Body of pancreas (tissue), 4 donors: Measurements from ENCODE around the gene OR2V2. TPM values are rescaled to one million over a fixed set of nuclear protein-coding genes. Genes with fewer than 3 reads are reported as not detected.

Experiments
- ATAC-seq: fragments of 150-250 bp; one replicate; pipeline ENCODE4 v1.9.1; 2016
- DNase-seq, 4 donors: peaks; one replicate each; pipeline ENCODE4 v3.0.0-alpha.2; 2019
- H3K27ac ChIP-seq, 4 donors: fragments of 200-600 bp; sonication (generic); 1 replicate in 3 of 4; 2 replicates in 1 of 4; pipeline versions ENCODE4 v1.5.1 to v1.6.1; 2016 to 2019; ENCODE audit warnings: mild to moderate bottlenecking in 1 of 4, mixed read lengths in 1 of 4, moderate library complexity in 1 of 4
- H3K27me3 ChIP-seq, 2 donors: fragments of 200-600 bp; sonication (generic); one replicate each; pipeline ENCODE4 v1.6.0; 2016; ENCODE audit warnings: mild to moderate bottlenecking in 1 of 2
- H3K36me3 ChIP-seq, 2 donors: fragments of 200-600 bp; sonication (generic); replicated peaks in 1 of 2; 2 replicates each; pipeline ENCODE4 v1.5.1; 2016; ENCODE audit warnings: low read depth in 2 of 2; ENCODE audit not compliant: insufficient read depth in 1 of 2
- H3K4me1 ChIP-seq: fragments of 200-600 bp; sonication (generic); one replicate; pipeline ENCODE4 v1.6.0; 2016
- H3K4me3 ChIP-seq, 2 donors: fragments of 200-600 bp; sonication (generic); 1 replicate in 1 of 2; 2 replicates in 1 of 2; pipeline ENCODE4 v1.5.1; 2016 to 2019
- H3K9me3 ChIP-seq, 3 donors: fragments of 200-600 bp; sonication (generic); 1 replicate in 2 of 3; 2 replicates in 1 of 3; pipeline ENCODE4 v1.5.1; 2016
- CTCF ChIP-seq, 7 experiments: fragments of 450-650 bp in 4 of 7; fragments of 200-600 bp in 3 of 7; sonication (generic) in 3 of 7; IDR thresholded peaks; one replicate each; pipeline ENCODE4 v1.5.1; 2016 to 2019; ENCODE audit warnings: antibody characterized with exemption in 7 of 7
- POLR2A ChIP-seq, 3 donors: fragments of 450-650 bp; IDR thresholded peaks; one replicate each; pipeline ENCODE4 v1.6.1; 2016; ENCODE audit warnings: antibody characterized with exemption in 3 of 3, mild to moderate bottlenecking in 2 of 3
- WGBS, 2 donors: methylation state at CpG; one replicate each; pipeline ENCODE4 v1.1.5; 2017; 5-methylcytosine and 5-hydroxymethylcytosine counted together
- intact Hi-C: fragments of 100-400 bp; cut with DNase I; formaldehyde crosslinking; loops from one replicate; pipeline ENCODE4 v1.15.1; 2023
- total RNA-seq, 2 donors: library from RNA; depleted of rRNA; stranded (reverse); fragments of >200 nt; gene quantifications; one replicate each; pipeline ENCODE4 v1.1.0, GENCODE V29; 2016

Gene OR2V2
- total RNA-seq, 2 donors from 2014 or later: not detected

DNA sequence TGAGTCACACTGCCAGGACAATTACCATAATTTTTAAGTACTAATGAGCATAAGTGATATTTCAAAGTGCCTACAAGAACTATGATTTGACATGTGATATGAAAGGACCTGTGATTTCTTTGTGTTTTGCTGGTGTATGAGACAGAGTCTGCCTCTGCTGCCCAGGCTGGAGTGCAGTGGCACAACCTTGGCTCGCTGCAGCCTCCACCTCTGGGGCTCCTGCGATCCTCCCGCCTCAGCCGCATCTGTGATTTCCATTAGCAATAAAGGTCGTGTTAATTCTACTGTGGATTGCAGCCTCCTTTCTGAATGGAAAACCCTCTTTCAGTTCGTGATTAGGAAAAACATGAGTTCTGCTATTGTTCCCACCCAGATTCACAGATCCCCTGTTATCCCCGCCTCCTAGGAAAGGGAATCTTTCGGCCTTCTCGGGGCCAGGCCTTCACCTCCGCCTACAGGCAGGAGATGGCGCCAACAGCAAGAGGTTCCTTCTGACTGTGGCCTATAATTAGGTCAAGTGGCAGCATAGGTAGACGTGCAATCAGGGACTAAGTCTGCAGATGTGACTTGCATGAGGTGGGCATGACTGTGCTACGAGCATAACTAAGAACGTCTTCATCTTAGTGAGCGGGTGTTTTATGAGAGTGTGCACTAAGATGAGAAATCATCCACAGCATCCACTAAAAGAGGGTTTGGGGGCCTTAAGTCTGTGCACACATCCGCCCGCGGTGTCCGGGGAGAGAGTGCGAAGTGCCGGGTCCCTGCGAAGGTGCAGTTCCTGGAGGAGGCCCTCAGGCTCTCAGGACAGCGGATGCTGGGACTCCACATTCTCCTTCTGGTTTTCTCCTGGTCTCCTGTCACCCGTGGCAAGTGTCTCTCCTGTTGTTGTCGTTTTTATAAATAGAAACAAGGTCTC is 34.5 kb downstream of the OR2V2 start:
- Histone ChIP-seq H3K36me3 (no peaks in the 10 kb centered on the region), H3K27ac (no peak overlapping the region), H3K4me1 (peaks cover 9% of the 10 kb centered on the region), H3K9me3 (no peaks in the 10 kb centered on the region), H3K27me3 (peaks cover 0 to 5% of the 10 kb centered on the region in 2 donors), H3K4me3 (no peak overlapping the region)
- peak; percentile 42 to 93 (median 83) for TF ChIP-seq CTCF (IDR thresholded peaks at IDR 0.05)
- TF ChIP-seq POLR2A (IDR thresholded peaks at IDR 0.05): no peak
- DNase-seq (peak; percentile 75 to 84 (median 81)), ATAC-seq (peak; percentile 76)
- 40 to 45% methylated on average over 19 to 25 of the region's 25 CpGs for WGBS, 2 donors
- intact Hi-C loops: no loop called here

DNA sequence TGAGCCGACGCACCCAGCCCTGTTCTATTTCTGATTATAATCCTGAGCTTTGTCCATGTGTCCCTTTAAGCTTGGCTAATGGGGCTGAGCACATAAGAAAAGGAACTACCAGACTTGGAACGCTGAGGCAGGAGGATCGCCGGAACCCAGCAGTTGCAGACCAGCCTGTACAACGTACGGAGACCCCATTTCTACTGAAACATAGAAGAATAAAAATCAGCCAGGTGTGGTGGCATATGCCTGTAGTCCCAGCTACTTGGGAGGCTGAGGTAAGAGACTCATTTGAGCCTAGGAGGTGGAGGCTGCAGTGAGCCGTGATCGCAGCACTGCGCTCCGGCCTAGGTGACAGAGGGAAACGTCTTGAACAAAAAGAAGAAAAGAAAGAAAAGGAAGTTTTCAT is 35.3 kb downstream of the OR2V2 start:
- no peaks in the 10 kb centered on the region for H3K36me3 ChIP-seq
- intact Hi-C loops: no loop called here
- TF ChIP-seq CTCF (IDR thresholded peaks at IDR 0.05) (no peak), POLR2A (IDR thresholded peaks at IDR 0.05) (no peak)
- no peak overlapping the region for H3K27ac ChIP-seq
- no peaks in the 10 kb centered on the region for H3K9me3 ChIP-seq
- H3K4me3 ChIP-seq: no peak overlapping the region
- peaks cover 15% of the 10 kb centered on the region for H3K4me1 ChIP-seq
- no peak for ATAC-seq
- 57 to 80% methylated on average over 12 of the region's 12 CpGs for WGBS, 2 donors
- peaks cover 0 to under 1% of the 10 kb centered on the region in 2 donors for H3K27me3 ChIP-seq
- DNase-seq: no peak

GRCh38 chr5:181184845-181185216 is 37.4 kb downstream of the OR2V2 start:
- no peak overlapping the region for H3K27ac ChIP-seq
- 75 to 93% methylated on average over 16 of the region's 16 CpGs for WGBS, 2 donors
- H3K4me3 ChIP-seq: no peak overlapping the region
- TF ChIP-seq CTCF (IDR thresholded peaks at IDR 0.05): no peak
- no peak for TF ChIP-seq POLR2A (IDR thresholded peaks at IDR 0.05)
- DNase-seq: no peak
- peaks cover 34% of the 10 kb centered on the region for H3K4me1 ChIP-seq
- no peak for ATAC-seq
- intact Hi-C loops: no loop called here
- no peaks in the 10 kb centered on the region for H3K27me3 ChIP-seq
- no peaks in the 10 kb centered on the region for H3K9me3 ChIP-seq
- H3K36me3 ChIP-seq: no peaks in the 10 kb centered on the region

DNA sequence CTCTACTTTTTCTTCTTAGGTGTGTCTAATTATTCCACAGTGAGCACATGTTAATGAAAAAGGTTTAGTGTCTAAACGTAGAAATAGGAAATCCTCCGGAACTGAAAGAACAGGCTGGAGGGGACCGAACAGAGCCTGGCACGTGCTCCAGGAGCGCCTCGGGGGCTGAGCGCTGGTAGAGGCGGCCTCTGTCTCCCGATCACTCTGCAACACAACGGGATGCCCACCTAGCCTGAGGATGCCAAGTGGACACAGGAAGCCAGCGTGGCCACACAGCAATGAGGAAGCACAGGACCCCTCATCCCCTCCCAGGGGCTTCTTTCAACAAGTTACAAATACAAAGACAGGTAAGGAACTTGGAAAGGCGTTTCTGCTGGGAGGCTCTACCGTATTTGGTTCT is 38.2 kb downstream of the OR2V2 start:
- intact Hi-C loops: no loop called here
- 85 to 88% methylated on average over 13 of the region's 13 CpGs for WGBS, 2 donors

More for the DNA sequence above, 38.2 kb downstream of the OR2V2 start:
- no peaks in the 10 kb centered on the region for H3K9me3 ChIP-seq
- H3K4me1 ChIP-seq: peaks cover 34% of the 10 kb centered on the region
- TF ChIP-seq POLR2A (IDR thresholded peaks at IDR 0.05): no peak
- TF ChIP-seq CTCF (IDR thresholded peaks at IDR 0.05): no peak
- no peaks in the 10 kb centered on the region for H3K36me3 ChIP-seq
- H3K27me3 ChIP-seq: no peaks in the 10 kb centered on the region
- DNase-seq (no peak), ATAC-seq (no peak)
- no peak overlapping the region for H3K4me3 ChIP-seq
- H3K27ac ChIP-seq: no peak overlapping the region
